CD4-positive, alpha-beta T cell treated with Interleukin-17A for 4 hours (primary cell): Measurements from ENCODE around the gene GPC5.
"Not testable (repeated sequence)": the region's sequence is repeated elsewhere in the genome, so short reads cannot be mapped to it uniquely, and the experiment has no call there.

ENCODE experiments used
- DNase-seq: peaks from one replicate; pipeline ENCODE4 v3.0.0-alpha.2; 2020; ENCODE audit warnings: mixed read lengths

GPC5 gene

GRCh38 chr13:92806215-92806614 lies 1407.8 kb downstream of the GPC5 start:
- no peak for DNase-seq

GRCh38 chr13:92807353-92807752 lies 1408.9 kb downstream of the GPC5 start:
- no peak for DNase-seq

GRCh38 chr13:92807966-92808365 lies 1409.5 kb downstream of the GPC5 start:
- no peak for DNase-seq

- no peak for DNase-seq
Measured at GRCh38 chr13:92821324-92821723, 1422.9 kb downstream of the GPC5 start.

GRCh38 chr13:92823059-92823458 lies 1424.6 kb downstream of the GPC5 start:
- no peak for DNase-seq

- no peak for DNase-seq
Measured at GRCh38 chr13:92825938-92826596, 1427.6 kb downstream of the GPC5 start.

GRCh38 chr13:92827503-92827902 lies 1429.1 kb downstream of the GPC5 start:
- no peak for DNase-seq

- DNase-seq, result no peak
Measured at GRCh38 chr13:92829930-92830329, 1431.5 kb downstream of the GPC5 start.

GRCh38 chr13:92830821-92831220 lies 1432.4 kb downstream of the GPC5 start:
- no peak for DNase-seq

- no peak for DNase-seq
Measured at GRCh38 chr13:92833071-92833470, 1434.7 kb downstream of the GPC5 start.

GRCh38 chr13:92836171-92836570 lies 1437.8 kb downstream of the GPC5 start:
- no peak for DNase-seq

GRCh38 chr13:92838786-92839185 lies 1440.4 kb downstream of the GPC5 start:
- DNase-seq, result no peak

- DNase-seq, result no peak
Measured at GRCh38 chr13:92842145-92842544, 1443.7 kb downstream of the GPC5 start.

- no peak for DNase-seq
Measured at GRCh38 chr13:92843549-92843948, 1445.1 kb downstream of the GPC5 start.

- no peak for DNase-seq
Measured at GRCh38 chr13:92849381-92849780, 1451.0 kb downstream of the GPC5 start.

- DNase-seq, result no peak
Measured at GRCh38 chr13:92864584-92865284, 1466.3 kb downstream of the GPC5 start.

GRCh38 chr13:92873029-92873428 lies 1474.6 kb downstream of the GPC5 start:
- no peak for DNase-seq

GRCh38 chr13:92886535-92887077 lies 1488.2 kb downstream of the GPC5 start:
- DNase-seq, result no peak

GRCh38 chr13:92894447-92894846 lies 1496.0 kb downstream of the GPC5 start:
- no peak for DNase-seq

- no peak for DNase-seq
Measured at GRCh38 chr13:92896842-92897241, 1498.4 kb downstream of the GPC5 start.

GRCh38 chr13:92898946-92899345 lies 1500.5 kb downstream of the GPC5 start:
- not testable (repeated sequence) for DNase-seq

- DNase-seq, result no peak
Measured at GRCh38 chr13:92900446-92900845, 1502.0 kb downstream of the GPC5 start.

GRCh38 chr13:92901739-92902138 lies 1503.3 kb downstream of the GPC5 start:
- no peak for DNase-seq

GRCh38 chr13:92912629-92913028 lies 1514.2 kb downstream of the GPC5 start:
- no peak for DNase-seq
